Gastrocnemius medialis (tissue), 4 donors: ENCODE results near the gene GIPC3. TPM values are rescaled to one million over a fixed set of nuclear protein-coding genes. Genes with fewer than 3 reads are reported as not detected.
A peak's percentile ranks its signal among the peaks of the same experiment; 100 is the strongest.
"Not testable (repeated sequence)": the region's sequence is repeated elsewhere in the genome, so short reads cannot be mapped to it uniquely, and the experiment has no call there.

Source experiments
- ATAC-seq, 2 donors: fragments of 150-250 bp; one replicate each; pipeline ENCODE4 v1.9.1; 2016
- DNase-seq, 2 donors: peaks; one replicate each; pipeline ENCODE4 v3.0.0-alpha.2; 2019
- H3K27ac ChIP-seq, 4 donors: fragments of 200-600 bp; sonication (generic); 1 replicate in 1 of 4; 2 replicates in 3 of 4; pipeline ENCODE4 v1.5.1; 2016 to 2018; ENCODE audit warnings: mild to moderate bottlenecking in 2 of 4, moderate library complexity in 1 of 4
- H3K27me3 ChIP-seq, 3 donors: fragments of 200-600 bp; sonication (generic) in 2 of 3; 1 replicate in 1 of 3; 2 replicates in 2 of 3; pipeline versions ENCODE4 v1.5.1 to v1.6.0; 2016 to 2019; ENCODE audit warnings: mild to moderate bottlenecking in 1 of 3, moderate library complexity in 1 of 3
- H3K36me3 ChIP-seq, 2 donors: fragments of 200-600 bp; sonication (generic) in 1 of 2; one replicate each; pipeline ENCODE4 v1.5.1; 2017 to 2018
- H3K4me1 ChIP-seq, 2 donors: fragments of 200-600 bp; sonication (generic) in 1 of 2; one replicate each; pipeline ENCODE4 v1.5.1; 2016 to 2017; ENCODE audit warnings: mild to moderate bottlenecking in 2 of 2
- H3K4me3 ChIP-seq, 4 donors: fragments of 200-600 bp; sonication (generic) in 3 of 4; 1 replicate in 1 of 4; 2 replicates in 3 of 4; pipeline ENCODE4 v1.5.1; 2016 to 2019; ENCODE audit warnings: mild to moderate bottlenecking in 2 of 4
- H3K9me3 ChIP-seq, 3 donors: fragments of 200-600 bp; sonication (generic) in 2 of 3; 1 replicate in 1 of 3; 2 replicates in 2 of 3; pipeline ENCODE4 v1.5.1; 2016 to 2019
- CTCF ChIP-seq, 5 experiments: fragments of 450-650 bp in 3 of 5; fragments of 200-600 bp in 2 of 5; sonication (generic) in 2 of 5; IDR thresholded peaks in 4 of 5; conservative IDR thresholded peaks in 1 of 5; 1 replicate in 4 of 5; 2 replicates in 1 of 5; pipeline ENCODE4 v1.5.1; 2016 to 2019; ENCODE audit warnings: antibody characterized with exemption in 5 of 5, mild to moderate bottlenecking in 3 of 5, moderate library complexity in 3 of 5
- POLR2A ChIP-seq, 2 donors: fragments of 450-650 bp; IDR thresholded peaks; one replicate each; pipeline ENCODE4 v1.6.1; 2017; ENCODE audit warnings: antibody characterized with exemption in 2 of 2, mild to moderate bottlenecking in 2 of 2, moderate library complexity in 2 of 2
- in situ Hi-C, 4 donors: fragments of 200-750 bp; cut with MboI; loops; one replicate each; pipeline versions ENCODE4 v1.15.0 to v1.8.0; 2017; ENCODE audit warnings: low sequenced_read_pairs in 4 of 4
- intact Hi-C: fragments of 100-400 bp; cut with DNase I; formaldehyde crosslinking; loops from one replicate; pipeline ENCODE4 v1.15.1; 2023; ENCODE audit warnings: low total_unique reads
- total RNA-seq, 4 donors: library from RNA; depleted of rRNA; stranded (reverse); fragments of >200 nt; gene quantifications; one replicate each; pipeline versions ENCODE4 v1.1.0 to v1.2.3, GENCODE V29; 2016

Gene GIPC3
- total RNA-seq, 4 donors from 2014 or later, result 0.15 to 1.1 (median 0.33) TPM

- Histone ChIP-seq H3K27me3 (no peaks in the 10 kb centered on the region), H3K4me1 (peaks cover 19 to 21% of the 10 kb centered on the region in 2 donors), H3K9me3 (no peaks in the 10 kb centered on the region), H3K36me3 (peaks cover 0 to 9% of the 10 kb centered on the region in 2 donors), H3K27ac (peak within 1 kb of the TSS; percentile 88 to 98 (median 96)), H3K4me3 (peak within 1 kb of the TSS; percentile 92 to 100 (median 98))
- DNase-seq, result peak; percentile 98 to 99
- in situ Hi-C loops, result no loop called here
- peak; percentile 96 to 98 for ATAC-seq
- TF ChIP-seq POLR2A (IDR thresholded peaks at IDR 0.05) (peak; percentile 81 to 85), CTCF (IDR thresholded peaks at IDR 0.05 in 4 of 5, conservative IDR thresholded peaks at IDR 0.05 in 1 of 5) (peak in 1 of 5 experiments; percentile 52)
- intact Hi-C loops, result loop anchor here (2.0 kb wide), 2 partner anchors 54 to 70 kb away; partner anchors contain the start of genes HMG20B and MFSD12
Observed at GRCh38 chr19:3626473-3627350, 41.4 kb downstream of the GIPC3 start, which contains the start of gene CACTIN. Gene CACTIN (minus strand): TSS chr19:3626790. CDS start chr19:3626762, 28 bp downstream.

GRCh38 chr19:3627351-3627723, 42.1 kb downstream of the GIPC3 start:
- ATAC-seq (no peak), DNase-seq (no peak)
- Histone ChIP-seq H3K4me3 (peak overlapping the region; percentile 6 to 99 (median 52)), H3K4me1 (peaks cover 19 to 21% of the 10 kb centered on the region in 2 donors), H3K27me3 (no peaks in the 10 kb centered on the region), H3K9me3 (no peaks in the 10 kb centered on the region), H3K27ac (peak overlapping the region; percentile 88 to 98 (median 96)), H3K36me3 (peaks cover 0 to 12% of the 10 kb centered on the region in 2 donors)
- TF ChIP-seq POLR2A (IDR thresholded peaks at IDR 0.05) (no peak), CTCF (IDR thresholded peaks at IDR 0.05 in 4 of 5, conservative IDR thresholded peaks at IDR 0.05 in 1 of 5) (no peak)
- in situ Hi-C loops, result no loop called here
- intact Hi-C loops, result loop anchor here (2.0 kb wide), 2 partner anchors 55 to 71 kb away; partner anchors contain the start of genes HMG20B and MFSD12

- H3K27me3 ChIP-seq, intact Hi-C loops, ATAC-seq, DNase-seq, H3K4me3 ChIP-seq, H3K9me3 ChIP-seq, H3K27ac ChIP-seq, in situ Hi-C loops: not testable (repeated sequence)
- H3K4me1 ChIP-seq, result peaks cover 19 to 21% of the 10 kb centered on the region in 2 donors
- peaks cover 0 to 14% of the 10 kb centered on the region in 2 donors for H3K36me3 ChIP-seq
Observed at GRCh38 chr19:3628766-3629165, 43.5 kb downstream of the GIPC3 start.

GRCh38 chr19:3631053-3631861, 46.0 kb downstream of the GIPC3 start:
- in situ Hi-C loops, result no loop called here
- no peak for DNase-seq
- Histone ChIP-seq H3K36me3 (peaks cover 0 to 14% of the 10 kb centered on the region in 2 donors), H3K4me3 (no peak overlapping the region), H3K9me3 (no peaks in the 10 kb centered on the region), H3K27ac (no peak overlapping the region), H3K27me3 (no peaks in the 10 kb centered on the region), H3K4me1 (peaks cover 3 to 5% of the 10 kb centered on the region in 2 donors)
- intact Hi-C loops, result no loop called here
- no peak for ATAC-seq
- no peak for TF ChIP-seq POLR2A (IDR thresholded peaks at IDR 0.05)
- TF ChIP-seq CTCF (IDR thresholded peaks at IDR 0.05 in 4 of 5, conservative IDR thresholded peaks at IDR 0.05 in 1 of 5), result no peak
